ENCODE measurements around the gene LHFPL6.

GRCh38 chr13:39641645-39642044, 38.7 kb upstream of the LHFPL6 start:
- TF ChIP-seq TAF1 (IDR thresholded peaks at IDR 0.05; ENCODE audit: borderline replicate concordance, insufficient read depth, low read length), result no peak
- no peak for TF ChIP-seq POLR2AphosphoS5 (IDR thresholded peaks at IDR 0.05; ENCODE audit: low read depth, low read length)
- no peak for TF ChIP-seq REST (IDR thresholded peaks at IDR 0.05; ENCODE audit: insufficient read depth in 1 of 2, low read depth in 2 of 2, low read length in 2 of 2)
- no peak for TF ChIP-seq SIN3A (IDR thresholded peaks at IDR 0.05; ENCODE audit: borderline replicate concordance, insufficient read depth, low read length)
- TF ChIP-seq FOXP2 (optimal IDR thresholded peaks at IDR 0.05; ENCODE audit: borderline replicate concordance, extremely low read depth, extremely low read length, insufficient read depth), result no peak
